ENCODE measurements around the gene STXBP6. TPM values are rescaled to one million over a fixed set of nuclear protein-coding genes. Genes with fewer than 3 reads are reported as not detected.

The STXBP6 gene
- total and polyA plus RNA-seq, 2 of the 13 experiments (the other 11 are each of a cell fraction or from before 2014, with no cell fraction given): 35.3 to 42.8 TPM

DNA sequence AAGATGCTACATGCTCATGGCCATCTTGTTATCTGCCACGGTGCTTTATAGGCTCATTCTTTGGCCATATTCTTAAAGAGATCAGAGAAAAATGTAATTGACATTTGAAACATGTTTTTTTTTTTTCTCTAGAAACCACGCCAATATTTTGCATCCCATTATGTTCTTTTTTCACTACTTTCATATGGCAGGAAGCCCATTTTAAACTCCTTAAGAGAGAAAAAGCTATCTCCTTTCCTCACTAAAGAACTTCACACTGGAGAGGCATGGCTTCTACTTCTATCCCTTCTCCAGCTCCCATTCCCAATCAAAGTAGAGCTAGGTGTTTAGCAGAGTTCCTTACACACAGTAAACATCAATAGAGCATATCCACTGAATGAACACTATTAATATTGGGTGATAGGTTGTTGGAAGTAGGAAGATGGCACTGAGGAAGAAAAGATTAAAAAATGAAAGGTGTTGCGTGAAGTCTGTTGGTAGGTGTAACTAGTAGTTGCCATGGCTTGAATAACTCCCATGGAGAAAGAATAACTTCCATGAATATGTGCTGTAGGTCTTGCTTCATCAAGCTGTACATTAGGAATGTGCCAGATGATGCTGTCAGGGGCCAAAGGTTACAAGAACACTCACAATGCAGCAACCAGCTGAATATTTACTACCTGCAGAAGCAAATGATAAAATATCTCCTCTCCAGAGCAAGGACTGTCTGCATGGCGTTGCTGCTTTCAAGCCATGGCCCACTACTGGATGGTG is 178.8 kb downstream of the STXBP6 start (continued):
- TF ChIP-seq IKZF4 (CRISPR knock-in tag; IDR thresholded peaks at IDR 0.05; ENCODE audit: borderline replicate concordance, low read depth, not compliant biosample characterization) (no peak), PAWR (CRISPR knock-in tag; IDR thresholded peaks at IDR 0.05; ENCODE audit: borderline replicate concordance) (no peak), ZNF331 (CRISPR knock-in tag; IDR thresholded peaks at IDR 0.05) (peak; percentile 68; the same call in 1 of the 2 replicates), MIXL1 (CRISPR knock-in tag; IDR thresholded peaks at IDR 0.05) (0 out of 2 replicates have a peak, but pooled peaks have one; percentile 36), NR2F6 (IDR thresholded peaks at IDR 0.05) (peak; percentile 84), NR2F6 (CRISPR knock-in tag; IDR thresholded peaks at IDR 0.05) (peak; percentile 90), EHMT2 (IDR thresholded peaks at IDR 0.05; ENCODE audit: borderline replicate concordance, low read depth, low read length) (peak; percentile 40; the same call in 1 of the 2 replicates), RFXANK (CRISPR knock-in tag; IDR thresholded peaks at IDR 0.05) (no peak), ZFP1 (CRISPR knock-in tag; IDR thresholded peaks at IDR 0.05) (peak; percentile 73; the same call in 1 of the 2 replicates), MIER3 (CRISPR knock-in tag; IDR thresholded peaks at IDR 0.05; ENCODE audit: borderline replicate concordance) (peak; percentile 62; the same call in 1 of the 2 replicates), HDAC2 (CRISPR knock-in tag; IDR thresholded peaks at IDR 0.05) (peak; percentile 72; the same call in 1 of the 2 replicates), CEBPG (CRISPR knock-in tag; IDR thresholded peaks at IDR 0.05) (peak; percentile 93), TEAD3 (CRISPR knock-in tag; optimal IDR thresholded peaks at IDR 0.05; ENCODE audit: borderline replicate concordance) (peak; percentile 70), GATAD2A (CRISPR knock-in tag; IDR thresholded peaks at IDR 0.05) (peak; percentile 52; the same call in 1 of the 2 replicates), ZNF264 (CRISPR knock-in tag; IDR thresholded peaks at IDR 0.05) (0 out of 2 replicates have a peak, but pooled peaks have one; percentile 66), SAP130 (CRISPR knock-in tag; IDR thresholded peaks at IDR 0.05; ENCODE audit: low read depth) (peak; percentile 61), MAZ (IDR thresholded peaks at IDR 0.05; ENCODE audit: borderline replicate concordance, low read depth, low read length) (no peak), MAZ (CRISPR knock-in tag; IDR thresholded peaks at IDR 0.05; ENCODE audit: low read depth) (no peak), ZNF792 (CRISPR knock-in tag; IDR thresholded peaks at IDR 0.05) (peak; percentile 47; the same call in 1 of the 2 replicates), JUND (CRISPR knock-in tag; IDR thresholded peaks at IDR 0.05) (peak; percentile 59; the same call in 1 of the 2 replicates), FOSL2 (CRISPR knock-in tag; IDR thresholded peaks at IDR 0.05) (peak; percentile 45; the same call in 1 of the 2 replicates)
- TF ChIP-seq, protein P1, sequence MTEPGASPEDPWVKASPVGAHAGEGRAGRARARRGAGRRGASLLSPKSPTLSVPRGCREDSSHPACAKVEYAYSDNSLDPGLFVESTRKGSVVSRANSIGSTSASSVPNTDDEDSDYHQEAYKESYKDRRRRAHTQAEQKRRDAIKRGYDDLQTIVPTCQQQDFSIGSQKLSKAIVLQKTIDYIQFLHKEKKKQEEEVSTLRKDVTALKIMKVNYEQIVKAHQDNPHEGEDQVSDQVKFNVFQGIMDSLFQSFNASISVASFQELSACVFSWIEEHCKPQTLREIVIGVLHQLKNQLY (CRISPR knock-in tag; IDR thresholded peaks at IDR 0.05): no peak
- TF ChIP-seq, protein P2, sequence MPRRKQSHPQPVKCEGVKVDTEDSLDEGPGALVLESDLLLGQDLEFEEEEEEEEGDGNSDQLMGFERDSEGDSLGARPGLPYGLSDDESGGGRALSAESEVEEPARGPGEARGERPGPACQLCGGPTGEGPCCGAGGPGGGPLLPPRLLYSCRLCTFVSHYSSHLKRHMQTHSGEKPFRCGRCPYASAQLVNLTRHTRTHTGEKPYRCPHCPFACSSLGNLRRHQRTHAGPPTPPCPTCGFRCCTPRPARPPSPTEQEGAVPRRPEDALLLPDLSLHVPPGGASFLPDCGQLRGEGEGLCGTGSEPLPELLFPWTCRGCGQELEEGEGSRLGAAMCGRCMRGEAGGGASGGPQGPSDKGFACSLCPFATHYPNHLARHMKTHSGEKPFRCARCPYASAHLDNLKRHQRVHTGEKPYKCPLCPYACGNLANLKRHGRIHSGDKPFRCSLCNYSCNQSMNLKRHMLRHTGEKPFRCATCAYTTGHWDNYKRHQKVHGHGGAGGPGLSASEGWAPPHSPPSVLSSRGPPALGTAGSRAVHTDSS (CRISPR knock-in tag; conservative IDR thresholded peaks at IDR 0.05): no peak
- TF ChIP-seq, protein P3, sequence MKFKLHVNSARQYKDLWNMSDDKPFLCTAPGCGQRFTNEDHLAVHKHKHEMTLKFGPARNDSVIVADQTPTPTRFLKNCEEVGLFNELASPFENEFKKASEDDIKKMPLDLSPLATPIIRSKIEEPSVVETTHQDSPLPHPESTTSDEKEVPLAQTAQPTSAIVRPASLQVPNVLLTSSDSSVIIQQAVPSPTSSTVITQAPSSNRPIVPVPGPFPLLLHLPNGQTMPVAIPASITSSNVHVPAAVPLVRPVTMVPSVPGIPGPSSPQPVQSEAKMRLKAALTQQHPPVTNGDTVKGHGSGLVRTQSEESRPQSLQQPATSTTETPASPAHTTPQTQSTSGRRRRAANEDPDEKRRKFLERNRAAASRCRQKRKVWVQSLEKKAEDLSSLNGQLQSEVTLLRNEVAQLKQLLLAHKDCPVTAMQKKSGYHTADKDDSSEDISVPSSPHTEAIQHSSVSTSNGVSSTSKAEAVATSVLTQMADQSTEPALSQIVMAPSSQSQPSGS (CRISPR knock-in tag; IDR thresholded peaks at IDR 0.05): peak; percentile 51; the same call in 1 of the 2 replicates
- TF ChIP-seq, protein P4, sequence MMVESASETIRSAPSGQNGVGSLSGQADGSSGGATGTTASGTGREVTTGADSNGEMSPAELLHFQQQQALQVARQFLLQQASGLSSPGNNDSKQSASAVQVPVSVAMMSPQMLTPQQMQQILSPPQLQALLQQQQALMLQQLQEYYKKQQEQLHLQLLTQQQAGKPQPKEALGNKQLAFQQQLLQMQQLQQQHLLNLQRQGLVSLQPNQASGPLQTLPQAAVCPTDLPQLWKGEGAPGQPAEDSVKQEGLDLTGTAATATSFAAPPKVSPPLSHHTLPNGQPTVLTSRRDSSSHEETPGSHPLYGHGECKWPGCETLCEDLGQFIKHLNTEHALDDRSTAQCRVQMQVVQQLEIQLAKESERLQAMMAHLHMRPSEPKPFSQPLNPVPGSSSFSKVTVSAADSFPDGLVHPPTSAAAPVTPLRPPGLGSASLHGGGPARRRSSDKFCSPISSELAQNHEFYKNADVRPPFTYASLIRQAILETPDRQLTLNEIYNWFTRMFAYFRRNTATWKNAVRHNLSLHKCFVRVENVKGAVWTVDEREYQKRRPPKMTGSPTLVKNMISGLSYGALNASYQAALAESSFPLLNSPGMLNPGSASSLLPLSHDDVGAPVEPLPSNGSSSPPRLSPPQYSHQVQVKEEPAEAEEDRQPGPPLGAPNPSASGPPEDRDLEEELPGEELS (CRISPR knock-in tag; IDR thresholded peaks at IDR 0.05): peak; percentile 32; the same call in 1 of the 2 replicates

Data from HepG2 (cell line).